Stimulated activated CD4-positive, alpha-beta T cell treated with anti-CD3 and anti-CD28 coated beads, Interleukin-12 subunit alpha, Interleukin-12 subunit beta, amount 100 ng/mL, for 48 hours (primary cell): ENCODE measurements around the gene CPOX.
"Not testable (repeated sequence)": the region's sequence is repeated elsewhere in the genome, so short reads cannot be mapped to it uniquely, and the experiment has no call there.

Experiments used
- DNase-seq, 3 donors: peaks; one replicate each; pipeline ENCODE4 v3.0.0-alpha.2; 2020; ENCODE audit warnings: low read depth in 2 of 3, low spot score in 1 of 3

Gene CPOX

GRCh38 chr3:98564282-98565005, 29.0 kb downstream of the CPOX start:
- no peak for DNase-seq

GRCh38 chr3:98563661-98564281, 29.6 kb downstream of the CPOX start:
- DNase-seq = no peak

DNA sequence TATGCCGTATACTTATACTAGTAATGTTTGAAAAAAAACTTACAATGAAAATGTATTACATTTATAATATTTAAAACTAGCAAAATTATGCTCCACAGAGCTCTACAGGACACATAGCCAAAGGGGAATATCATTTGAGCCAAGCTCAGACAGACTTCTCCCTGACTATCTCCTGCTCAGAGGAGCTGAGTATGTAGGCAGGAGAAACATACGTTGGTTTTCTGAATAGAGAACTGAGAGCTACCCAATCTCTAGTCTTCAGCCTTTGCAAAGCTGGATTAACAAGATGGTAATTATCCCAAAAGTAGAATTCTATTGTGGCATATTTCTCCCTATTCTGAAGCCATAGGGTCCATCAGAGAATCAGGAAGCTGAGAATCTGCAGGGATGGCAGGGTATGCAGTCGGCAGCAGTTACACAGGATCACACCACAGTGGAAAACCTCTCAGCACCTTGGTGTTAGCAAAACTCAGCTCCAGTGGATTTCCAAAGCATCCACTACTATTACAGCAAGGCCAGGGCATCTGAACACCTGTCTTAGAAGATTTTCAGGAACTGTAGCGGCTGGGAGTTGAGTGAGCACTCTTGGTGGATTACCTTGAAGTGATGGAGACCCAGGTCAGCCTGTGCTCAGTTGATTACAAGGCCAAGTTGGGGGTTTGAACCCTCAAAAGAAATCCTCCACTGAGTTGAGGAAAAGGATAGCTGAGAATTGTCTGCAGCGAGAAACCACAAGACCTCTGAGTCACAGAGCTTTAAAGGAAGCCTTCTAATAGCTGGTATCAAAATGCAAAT, 31.5 kb downstream of the CPOX start:
- DNase-seq = no peak

DNA sequence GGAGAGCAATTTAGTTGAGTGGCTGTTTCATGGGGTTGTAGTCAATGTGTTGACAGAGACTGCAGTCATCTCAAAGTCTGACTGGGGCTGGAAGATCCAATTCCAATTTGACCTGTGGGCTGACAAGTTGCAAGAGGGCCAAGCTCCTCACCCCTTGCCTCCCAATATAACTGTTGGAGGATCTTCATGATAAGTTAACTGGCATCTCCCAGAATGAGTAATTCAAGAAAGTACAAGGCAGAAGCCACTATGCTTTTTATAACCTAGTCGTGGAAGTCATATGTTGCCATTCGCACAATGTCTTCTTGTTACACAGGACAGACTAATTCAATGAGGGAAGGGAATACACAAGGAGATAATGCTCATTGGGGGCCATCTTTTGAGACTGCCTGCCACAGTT, 32.5 kb downstream of the CPOX start:
- DNase-seq = no peak

GRCh38 chr3:98559769-98560168, 33.6 kb downstream of the CPOX start:
- DNase-seq = not testable (repeated sequence)

- no peak for DNase-seq
Observed at GRCh38 chr3:98558100-98558827, 35.1 kb downstream of the CPOX start.

GRCh38 chr3:98557324-98558010, 35.9 kb downstream of the CPOX start:
- DNase-seq = peak in 1 of 3 donors; percentile 41

DNA sequence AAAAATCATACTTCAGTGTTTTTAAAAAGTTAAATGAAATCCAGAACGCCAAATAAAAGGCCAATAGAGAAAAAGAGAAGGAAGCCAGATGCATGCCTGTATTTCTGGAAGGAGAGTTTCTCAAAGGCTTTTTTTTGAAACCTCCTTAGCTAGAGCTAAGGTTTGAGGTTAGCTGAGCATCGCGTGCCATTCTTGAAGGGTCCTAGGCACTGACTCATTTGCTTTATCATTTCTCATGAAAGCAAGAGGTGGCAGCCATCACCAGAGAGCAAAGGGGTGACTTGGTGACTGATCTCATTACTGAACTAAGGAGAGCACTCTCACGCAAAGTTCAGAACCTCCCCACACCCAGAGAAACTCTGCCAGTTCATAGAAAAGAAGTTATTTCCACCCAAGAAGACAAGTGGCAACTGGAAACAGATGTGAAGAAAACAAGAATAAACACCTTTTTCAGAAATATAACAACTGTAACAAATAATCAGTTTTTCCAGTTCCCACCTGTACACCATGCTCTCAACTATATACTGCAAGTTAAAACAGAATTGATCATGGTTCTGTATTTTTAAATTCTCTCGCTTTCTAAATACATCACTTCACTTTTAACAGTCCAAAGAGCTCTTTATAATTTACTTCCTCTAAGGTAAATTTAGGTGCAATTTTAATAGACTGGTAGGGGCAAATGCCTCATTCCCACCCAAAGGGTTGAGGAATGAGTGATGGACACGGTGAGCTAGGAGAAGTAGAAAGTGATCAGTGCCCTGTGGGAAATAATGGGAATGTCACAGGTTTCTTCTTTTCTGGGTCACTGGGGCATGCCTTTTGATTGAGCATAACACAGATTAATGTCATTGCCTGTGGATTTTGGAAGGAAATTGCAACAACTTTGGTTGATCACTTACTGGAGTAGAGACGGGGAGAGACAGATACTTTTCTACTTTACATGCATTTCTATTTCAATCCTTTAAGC, 37.0 kb downstream of the CPOX start:
- peak; percentile 62 to 77 (median 65) for DNase-seq

- no peak for DNase-seq
Observed at GRCh38 chr3:98555025-98555379, 38.4 kb downstream of the CPOX start.

GRCh38 chr3:98554580-98554979, 38.8 kb downstream of the CPOX start:
- no peak for DNase-seq

DNA sequence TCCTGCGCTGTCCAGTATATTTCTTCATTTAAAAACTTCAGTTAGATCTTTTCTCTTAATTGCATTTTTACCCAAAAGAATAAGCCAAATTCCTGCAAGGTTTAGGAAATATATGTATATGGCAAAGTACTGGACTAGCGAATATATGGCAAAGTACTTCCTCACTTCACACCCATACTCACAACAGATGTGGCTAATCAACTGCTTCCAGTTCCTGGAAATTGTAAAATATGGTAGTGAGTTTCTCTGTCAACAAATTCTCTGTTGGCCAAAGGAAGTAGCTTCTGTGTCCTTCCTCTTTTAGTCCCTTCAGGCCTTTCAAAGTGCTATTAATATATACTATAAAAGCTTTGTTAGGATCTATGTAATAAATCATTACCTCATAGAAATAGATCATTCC, 39.7 kb downstream of the CPOX start:
- no peak for DNase-seq

GRCh38 chr3:98553021-98553563, 40.3 kb downstream of the CPOX start:
- DNase-seq = no peak

- DNase-seq = no peak
Observed at GRCh38 chr3:98552232-98553020, 41.0 kb downstream of the CPOX start.

GRCh38 chr3:98551754-98552153, 41.7 kb downstream of the CPOX start:
- no peak for DNase-seq

GRCh38 chr3:98551236-98551635, 42.2 kb downstream of the CPOX start:
- no peak for DNase-seq

- DNase-seq = no peak
Observed at GRCh38 chr3:98550833-98551232, 42.6 kb downstream of the CPOX start.

DNA sequence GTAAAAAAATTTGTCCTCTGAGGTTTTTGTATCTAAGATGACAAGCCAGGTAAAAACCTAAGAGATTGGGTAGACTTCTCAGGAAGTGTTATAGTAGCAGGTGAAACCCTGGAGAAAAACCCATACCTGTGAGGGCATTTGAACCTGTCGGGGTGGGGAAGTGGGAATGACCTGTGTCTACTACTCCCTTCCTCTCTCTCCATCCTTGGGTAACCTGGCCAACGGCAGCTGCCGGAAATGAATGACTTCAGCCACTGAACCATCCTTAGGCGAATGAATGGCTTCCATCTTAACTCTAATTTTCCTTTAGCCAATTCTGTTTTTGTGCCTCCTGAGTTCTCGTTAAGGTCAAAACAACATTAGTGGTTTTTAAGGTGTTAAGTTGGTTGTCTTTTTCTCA, 44.9 kb downstream of the CPOX start:
- DNase-seq = no peak

DNA sequence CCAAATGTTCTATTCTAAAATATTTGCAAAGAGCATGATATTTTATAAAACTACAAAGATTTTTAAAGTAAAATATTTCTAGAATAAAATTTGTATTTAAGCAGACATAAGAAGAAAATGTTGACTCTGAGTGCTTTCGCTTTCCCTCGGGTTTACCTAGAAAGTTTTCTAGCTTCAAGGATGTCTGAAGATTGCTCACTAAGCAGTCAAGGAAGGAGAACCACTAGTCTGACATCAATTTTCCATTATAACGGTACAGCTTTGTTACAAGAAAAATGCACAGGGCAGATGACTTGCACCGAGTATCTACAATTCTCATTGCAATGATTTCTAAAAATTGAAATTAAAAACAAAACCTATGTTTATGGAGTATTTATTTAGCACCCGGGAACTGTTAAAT, 47.5 kb downstream of the CPOX start:
- DNase-seq = no peak

DNA sequence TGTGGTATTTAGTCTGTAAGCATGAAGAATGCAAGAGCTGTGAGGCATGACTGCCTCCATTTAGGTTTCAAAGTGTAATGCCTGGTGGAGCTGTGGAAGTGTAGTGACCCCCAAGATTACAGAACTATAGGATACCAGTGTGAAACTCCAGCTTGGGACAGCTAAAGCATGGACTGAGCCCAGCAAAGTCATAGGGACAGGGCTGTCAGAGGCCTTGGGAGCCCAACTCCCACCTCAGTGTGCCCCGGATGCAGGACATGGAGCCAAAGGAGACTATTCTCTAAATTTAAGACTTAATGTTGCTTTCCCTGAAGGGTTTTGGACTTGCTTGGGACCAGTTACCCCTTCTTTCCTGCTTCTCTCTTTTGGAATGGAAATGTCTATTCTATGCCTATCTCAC, 50.8 kb downstream of the CPOX start:
- no peak for DNase-seq
